HG02678 (cell line): Measurements from ENCODE around the gene GPR146.
"Not testable (repeated sequence)": the region's sequence is repeated elsewhere in the genome, so short reads cannot be mapped to it uniquely, and the experiment has no call there.

ENCODE experiments used
- ATAC-seq: cut with Tn5 transposase; IDR thresholded peaks from one replicate; pipeline ENCODE4 v1.9.1; 2021; ENCODE audit warnings: mild to moderate bottlenecking, moderate library complexity; ENCODE audit not compliant: unreplicated experiment

Gene GPR146, protein sequence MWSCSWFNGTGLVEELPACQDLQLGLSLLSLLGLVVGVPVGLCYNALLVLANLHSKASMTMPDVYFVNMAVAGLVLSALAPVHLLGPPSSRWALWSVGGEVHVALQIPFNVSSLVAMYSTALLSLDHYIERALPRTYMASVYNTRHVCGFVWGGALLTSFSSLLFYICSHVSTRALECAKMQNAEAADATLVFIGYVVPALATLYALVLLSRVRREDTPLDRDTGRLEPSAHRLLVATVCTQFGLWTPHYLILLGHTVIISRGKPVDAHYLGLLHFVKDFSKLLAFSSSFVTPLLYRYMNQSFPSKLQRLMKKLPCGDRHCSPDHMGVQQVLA

DNA sequence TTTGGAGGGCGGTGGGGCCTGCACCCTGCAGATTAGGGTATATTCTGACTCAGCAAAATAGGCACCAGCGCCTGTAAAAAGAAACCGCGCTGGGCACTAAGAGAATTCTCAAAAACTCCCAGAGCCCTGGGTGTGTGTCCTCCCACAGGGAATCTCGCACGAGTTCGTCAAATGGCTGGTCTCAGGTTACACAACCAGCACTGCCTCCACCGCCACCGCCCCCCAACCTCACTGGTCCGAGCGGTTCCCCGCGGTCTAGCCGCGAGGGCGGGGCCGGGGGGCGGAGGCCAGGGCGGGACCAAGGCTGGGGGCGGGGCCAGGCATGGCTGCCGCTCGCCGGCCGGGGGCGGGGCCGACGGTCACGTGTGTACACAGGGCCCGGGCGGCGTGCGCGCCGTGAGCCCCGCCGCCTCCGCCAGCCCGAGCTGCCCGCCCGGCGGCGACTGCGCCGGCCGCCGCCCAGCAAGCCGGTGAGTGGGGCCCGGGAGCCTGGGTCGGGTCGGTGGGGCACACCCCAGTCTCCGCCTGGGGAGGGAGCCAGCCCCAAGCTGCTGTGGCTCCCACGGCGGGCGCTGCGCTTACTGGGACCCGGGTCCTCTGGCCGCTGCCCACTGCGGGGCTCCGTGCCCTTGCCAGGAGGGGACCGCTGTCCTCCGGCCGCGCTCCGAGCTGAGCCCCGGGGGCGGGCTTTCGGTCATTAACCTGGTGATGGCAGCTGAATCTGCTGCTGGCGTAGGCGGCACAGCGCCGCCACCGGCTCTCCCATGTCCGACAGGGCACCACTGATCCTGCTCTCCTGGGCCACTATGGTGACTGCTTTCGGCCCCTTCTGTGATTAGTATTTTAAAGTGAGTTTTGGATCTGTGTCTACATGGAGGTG lies at the start of gene GPR146:
Gene GPR146, plus strand, starts transcription at position 358 of the 880 bp plus-strand sequence. CDS start 12,970 bp downstream, outside the sequence.
- peak; percentile 80 for ATAC-seq

DNA sequence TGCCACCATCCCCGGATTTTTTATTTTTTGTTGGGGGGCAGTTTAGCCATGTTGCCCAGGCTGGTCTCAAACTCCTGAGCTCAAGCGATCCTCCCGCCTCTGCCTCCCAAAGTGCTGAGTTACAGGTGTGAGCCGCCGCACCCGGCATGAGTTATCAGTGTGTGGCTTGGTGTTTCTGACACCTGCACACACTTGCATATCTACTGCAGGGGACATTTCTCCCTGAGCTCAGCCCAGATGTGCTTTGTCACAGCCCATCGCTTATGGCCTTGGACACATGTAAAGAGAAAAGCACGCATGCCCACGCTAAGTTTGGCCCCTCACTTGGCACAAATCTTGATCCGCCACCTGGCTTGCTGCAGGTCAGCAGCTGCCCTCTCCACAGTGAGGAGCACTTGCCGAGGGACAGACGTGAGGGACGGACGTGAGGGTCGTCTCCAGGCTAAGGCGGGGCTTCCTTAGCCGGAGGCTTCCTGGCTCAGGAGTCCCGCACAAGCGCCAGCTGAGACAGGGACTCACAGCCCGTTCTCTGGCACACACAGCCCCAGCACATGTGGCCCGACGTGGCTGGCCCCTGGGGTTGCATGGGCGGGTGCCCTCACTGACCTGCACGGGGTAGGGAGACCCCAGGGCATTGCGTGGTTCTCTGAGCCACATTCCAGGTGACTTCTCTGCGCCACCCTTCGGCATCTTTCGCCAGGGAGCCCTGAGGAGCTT lies 49.6 kb upstream of the GPR146 start:
- ATAC-seq = no peak

DNA sequence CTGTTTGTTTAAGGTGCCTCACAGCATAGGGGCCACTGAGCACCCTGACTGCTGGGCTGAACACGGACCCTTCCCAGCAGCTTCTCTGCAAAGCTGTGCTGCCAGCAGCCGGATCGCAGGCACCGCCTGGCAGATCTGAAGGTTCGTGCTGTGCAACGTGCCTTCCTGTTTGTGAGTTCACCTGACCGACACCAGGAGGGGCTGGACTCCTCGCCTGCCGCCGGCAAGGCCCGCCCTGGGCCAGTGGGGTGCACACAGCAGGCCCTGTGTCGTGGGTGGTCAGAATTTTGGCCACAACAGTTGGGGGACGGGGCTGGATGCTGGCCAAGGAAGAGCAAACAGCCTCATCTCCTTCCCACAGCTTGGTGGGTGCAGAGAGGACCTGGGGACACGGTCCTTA lies 48.8 kb upstream of the GPR146 start:
- ATAC-seq = no peak

DNA sequence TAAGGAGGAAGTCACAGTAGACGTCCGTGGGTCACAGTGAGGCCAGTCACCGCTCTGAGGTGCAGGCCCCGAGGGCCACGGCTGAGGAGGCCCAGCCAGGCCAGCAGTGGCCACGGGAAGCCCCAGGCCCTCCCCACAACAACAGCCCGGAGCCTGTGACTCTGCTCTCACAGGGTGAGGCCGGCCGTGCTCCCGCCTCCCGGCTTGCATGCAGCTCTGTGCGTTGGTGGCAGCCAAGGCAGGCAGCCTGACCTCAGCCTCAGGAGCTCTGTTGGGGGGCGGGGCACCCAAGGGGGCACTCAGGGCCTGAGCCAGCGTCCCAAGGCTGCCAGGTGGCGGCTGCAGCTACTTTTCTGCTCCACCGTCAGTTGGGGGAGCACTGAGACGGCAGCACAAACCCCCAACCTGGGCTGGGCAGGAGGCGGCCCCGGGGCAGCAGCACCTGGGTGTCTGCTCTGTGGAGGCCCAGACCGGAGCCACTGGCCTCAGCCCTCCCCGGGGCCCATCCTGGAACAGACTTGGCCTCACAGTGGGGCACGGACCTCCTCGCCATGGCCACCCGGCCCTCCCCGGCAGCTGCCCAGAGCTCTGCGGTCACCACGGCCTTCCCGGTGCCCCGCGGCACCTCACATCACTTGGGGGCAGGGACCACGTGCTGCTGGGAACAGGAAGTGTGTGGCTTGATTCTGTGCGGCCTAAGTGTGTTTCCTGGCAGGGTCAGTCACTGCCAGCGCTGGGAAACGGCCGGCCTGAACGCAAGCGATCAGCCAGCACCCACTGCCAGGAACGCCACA lies 48.1 kb upstream of the GPR146 start:
- no peak for ATAC-seq

DNA sequence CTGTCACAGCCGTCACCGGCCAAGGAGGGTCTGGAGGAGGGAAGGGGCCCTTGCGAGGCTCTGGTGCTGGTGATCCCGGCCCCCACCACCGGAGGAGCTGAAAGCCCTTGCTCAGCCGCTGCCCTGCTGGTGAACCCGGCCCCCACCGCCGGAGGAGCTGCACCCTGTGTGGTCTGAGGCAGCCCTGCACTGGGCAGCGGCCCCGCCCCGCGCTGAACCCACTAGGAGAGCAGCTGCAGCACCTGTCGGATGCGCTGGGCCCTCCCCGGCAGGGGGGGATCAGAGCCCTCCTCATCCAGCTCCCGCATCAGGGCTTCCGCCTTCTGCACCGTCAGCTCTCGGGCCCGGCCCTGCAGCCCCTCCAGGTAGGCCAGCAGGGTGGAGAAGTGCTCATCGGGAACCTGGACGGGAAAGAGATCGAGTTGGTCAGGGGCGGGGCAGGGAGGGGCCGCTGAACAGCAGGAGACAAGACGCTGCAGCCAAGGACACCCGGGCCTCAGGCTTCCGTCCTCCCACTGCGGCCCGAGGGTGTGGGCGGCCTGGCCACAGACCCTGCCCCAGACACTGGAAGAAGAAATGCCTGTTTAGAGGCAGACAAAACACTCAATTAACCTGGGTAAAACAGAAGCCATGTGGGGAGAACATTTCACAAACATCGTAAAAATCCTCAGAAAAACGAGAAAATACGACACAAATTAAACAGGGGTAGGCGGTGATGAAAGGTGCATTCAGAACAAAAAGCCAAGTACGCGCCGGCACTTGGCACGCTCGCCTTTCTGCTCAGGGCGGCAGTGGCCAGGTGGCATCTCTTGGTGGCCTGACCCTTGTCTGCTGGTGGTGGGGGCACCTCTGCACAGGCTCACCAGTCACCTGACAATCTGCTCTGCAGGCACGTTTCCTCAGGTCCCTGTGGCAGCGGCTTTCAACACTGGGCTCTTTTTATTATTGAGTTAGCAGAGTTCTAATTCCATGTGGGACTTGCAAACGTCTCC lies 46.6 kb upstream of the GPR146 start:
- ATAC-seq = no peak

DNA sequence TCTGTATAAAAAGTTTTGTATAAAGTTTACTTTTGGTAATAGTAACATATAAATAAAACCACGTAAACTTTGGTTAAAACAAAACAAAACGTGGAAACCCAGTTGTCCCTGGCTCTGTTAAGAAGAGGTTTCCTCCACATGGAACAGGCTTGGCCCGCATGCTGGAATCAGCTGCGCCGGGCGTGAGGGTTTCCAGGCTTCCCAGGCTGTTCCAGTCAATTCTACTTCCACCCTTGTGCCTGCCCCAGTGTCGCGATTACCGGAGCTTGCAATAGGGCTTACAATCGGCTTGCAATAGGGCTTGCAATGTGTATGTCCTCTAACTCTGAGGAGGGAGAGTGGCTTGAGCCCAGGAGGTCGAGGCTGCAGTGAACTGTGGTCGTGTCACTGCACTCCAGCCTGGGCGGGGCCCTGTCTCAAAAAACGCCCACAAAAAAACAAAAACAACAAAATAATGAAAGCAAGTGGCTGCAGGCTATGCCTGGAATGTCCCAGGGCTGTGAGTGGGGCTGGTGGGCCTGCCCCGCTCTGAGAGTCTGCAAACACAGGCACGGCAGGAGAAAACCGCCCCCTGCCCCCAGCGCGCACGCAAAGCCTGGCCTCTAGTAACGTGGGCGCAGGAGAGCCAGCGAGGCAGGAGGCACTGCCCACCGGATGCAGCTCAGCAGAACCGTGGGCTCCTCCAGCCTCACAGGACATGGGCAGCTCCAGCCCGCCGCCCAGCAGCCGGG lies 45.0 kb upstream of the GPR146 start:
- ATAC-seq = no peak

DNA sequence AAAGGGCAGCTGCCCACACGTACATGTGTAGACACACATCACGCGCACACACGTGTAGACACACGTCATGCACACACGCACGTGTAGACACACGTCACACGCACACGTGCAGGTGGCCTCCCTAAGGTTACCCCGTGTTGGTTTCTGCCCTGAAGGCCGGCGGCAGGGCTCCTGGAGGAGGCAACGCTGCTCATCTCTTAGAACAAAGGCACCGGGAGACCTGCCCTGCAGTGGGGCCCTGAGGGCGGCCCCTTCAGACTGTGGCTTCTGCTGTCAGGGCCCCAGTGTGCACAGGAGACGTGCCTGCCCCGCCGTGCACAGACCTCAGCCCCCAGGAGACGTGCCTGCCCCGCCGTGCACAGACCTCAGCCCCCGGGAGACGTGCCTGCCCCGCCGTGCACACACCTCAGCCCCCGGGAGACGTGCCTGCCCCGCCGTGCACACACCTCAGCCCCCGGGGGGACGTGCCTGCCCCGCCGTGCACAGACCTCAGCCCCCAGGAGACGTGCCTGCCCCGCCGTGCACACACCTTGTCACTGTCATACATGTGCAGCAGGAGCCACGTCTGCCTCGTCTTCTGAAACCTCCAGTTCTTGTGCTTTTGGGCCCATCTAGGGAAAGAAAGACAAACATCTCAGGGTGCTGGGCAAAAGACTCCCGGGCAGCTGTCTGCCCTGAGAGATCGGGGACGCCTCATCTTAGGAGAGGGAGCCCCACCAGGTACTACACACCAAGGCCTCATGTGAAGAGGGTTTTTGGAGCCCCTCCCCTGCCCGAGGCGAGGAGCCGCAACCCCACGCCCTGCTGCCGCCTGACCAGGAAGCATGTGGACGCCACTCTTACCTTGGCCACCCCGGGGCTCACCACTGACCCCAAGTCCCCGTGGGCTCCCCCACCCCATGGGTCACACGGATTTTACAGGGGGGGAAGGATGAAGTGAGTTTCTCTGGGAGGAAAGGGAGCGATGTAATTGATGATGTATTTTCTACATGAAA lies 44.1 kb upstream of the GPR146 start:
- no peak for ATAC-seq

DNA sequence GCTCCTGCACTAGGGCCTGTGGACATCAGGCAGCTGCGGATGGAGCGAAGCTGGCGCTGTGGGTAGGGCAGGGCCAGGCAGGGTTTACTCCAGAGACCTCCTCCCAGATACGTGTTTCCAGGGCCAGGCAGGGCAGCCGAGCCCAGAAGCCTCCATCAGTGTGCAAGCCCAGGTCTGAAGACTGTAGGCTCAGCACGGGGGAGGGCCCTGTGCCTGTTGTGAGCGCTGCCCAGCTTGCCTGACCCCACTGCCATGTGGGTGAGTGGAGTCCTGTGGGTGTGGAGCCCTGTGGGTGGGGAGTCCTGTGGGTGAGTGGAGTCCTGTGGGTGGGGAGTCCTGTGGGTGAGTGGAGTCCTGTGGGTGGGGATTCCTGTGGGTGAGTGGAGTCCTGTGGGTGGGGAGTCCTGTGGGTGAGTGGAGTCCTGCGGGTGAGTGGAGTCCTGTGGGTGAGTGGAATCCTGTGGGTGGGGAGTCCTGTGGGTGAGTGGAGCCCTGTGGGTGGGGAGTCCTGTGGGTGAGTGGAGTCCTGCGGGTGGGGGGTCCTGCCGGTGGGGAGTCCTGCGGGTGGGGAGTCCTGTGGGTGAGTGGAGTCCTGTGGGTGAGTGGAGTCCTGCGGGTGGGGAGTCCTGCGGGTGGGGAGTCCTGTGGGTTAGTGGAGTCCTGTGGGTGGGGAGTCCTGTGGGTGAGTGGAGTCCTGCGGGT lies 43.1 kb upstream of the GPR146 start:
- not testable (repeated sequence) for ATAC-seq

DNA sequence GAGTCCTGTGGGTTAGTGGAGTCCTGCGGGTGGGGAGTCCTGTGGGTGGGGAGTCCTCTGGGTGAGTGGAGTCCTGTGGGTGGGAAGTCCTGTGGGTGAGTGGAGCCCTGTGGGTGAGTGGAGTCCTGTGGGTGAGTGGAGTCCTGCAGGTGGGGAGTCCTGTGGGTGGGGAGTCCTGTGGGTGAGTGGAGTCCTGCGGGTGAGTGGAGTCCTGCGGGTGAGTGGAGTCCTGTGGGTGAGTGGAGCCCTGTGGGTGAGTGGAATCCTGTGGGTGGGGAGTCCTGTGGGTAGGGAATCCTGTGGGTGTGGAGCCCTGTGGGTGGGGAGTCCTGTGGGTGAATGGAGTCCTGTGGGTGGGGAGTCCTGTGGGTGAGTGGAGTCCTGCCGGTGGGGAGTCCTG lies 42.3 kb upstream of the GPR146 start:
- not testable (repeated sequence) for ATAC-seq

DNA sequence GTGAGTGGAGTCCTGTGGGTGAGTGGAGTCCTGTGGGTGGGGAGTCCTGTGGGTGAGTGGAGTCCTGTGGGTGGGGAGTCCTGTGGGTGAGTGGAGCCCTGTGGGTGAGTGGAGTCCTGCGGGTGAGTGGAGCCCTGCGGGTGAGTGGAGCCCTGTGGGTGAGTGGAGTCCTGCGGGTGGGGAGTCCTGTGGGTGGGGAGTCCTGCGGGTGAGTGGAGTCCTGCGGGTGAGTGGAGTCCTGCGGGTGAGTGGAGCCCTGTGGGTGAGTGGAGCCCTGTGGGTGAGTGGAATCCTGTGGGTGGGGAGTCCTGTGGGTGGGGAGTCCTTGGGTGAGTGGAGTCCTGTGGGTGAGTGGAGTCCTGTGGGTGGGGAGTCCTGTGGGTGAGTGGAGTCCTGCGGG lies 41.9 kb upstream of the GPR146 start:
- ATAC-seq = not testable (repeated sequence)

DNA sequence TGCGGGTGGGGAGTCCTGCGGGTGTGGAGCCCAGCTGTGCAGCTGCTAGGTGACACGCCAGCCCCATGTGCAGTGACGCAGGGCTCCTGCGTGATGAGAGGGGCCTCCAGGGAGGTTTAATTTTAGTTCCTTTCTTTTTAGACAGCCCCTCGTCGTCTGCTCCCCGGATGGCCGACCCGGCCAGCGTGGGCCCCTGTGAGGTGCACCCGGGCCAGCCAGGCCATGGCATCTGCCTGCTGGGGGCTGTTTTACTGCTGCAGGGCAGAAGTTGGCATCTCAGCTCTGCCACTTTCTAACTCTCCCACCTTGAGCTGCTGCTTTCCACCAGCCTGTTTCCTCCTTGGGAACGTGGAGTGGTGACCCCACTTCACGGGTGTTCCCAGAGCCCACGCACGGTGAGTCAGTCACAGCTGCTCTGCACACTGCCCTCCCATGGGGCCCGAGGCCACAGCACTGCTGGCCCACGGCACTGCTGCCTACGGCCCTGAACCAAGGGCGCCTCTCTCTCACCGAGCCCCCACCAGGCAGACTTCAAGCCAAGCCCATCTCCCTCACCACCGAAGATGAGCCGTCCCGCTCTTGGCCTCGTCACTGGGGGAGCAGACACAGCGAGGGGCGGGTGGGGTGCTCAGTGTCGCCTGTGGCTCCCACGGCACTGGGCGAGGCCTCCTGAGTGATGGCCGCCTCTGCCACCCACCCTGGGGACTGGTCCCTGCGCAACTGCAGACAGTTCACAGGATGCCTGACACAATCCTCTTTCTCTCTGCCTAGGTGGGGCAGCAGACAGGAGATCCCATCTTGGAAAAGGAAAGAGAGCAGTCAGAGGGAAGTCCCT lies 40.1 kb upstream of the GPR146 start:
- no peak for ATAC-seq

DNA sequence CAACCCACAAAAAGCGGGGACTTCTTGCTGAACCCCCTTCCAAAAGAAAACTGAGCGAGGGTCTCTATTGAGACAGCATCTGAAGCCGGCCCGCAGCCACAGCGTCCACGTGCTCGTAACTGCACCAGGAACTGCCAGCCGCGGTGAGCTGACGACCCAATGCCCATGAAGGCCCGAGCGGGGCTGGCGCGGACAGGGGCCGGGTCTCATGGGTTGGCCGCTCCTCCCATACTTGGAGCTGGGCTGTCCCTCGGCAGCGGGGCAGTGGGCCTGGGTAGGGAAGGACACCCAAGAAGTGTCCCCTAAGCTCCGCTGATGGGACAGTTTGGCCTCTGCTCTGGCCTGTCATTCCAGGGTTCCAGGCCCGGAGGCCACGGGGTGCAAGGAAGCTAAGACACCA lies 39.0 kb upstream of the GPR146 start:
- ATAC-seq = no peak

DNA sequence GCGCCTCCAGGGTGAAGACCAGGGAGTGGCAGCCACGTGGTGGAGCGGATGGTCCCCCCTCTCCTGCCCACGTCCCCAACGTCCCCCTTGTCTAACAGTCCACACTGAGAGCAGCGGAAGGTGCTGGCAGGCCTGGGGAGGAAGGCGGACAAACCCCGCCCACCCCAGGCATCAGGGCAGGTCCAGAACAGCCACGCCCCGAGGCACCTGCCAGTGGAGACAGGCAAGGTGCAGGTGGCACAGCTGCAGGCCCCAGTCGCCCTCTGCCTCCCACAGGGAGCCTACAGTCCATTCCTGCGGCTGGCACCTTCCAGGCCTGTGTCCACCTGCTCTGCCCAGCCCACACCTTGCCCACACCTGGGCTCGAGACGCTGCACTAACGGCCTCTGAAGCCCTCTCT lies 36.4 kb upstream of the GPR146 start:
- ATAC-seq = no peak

DNA sequence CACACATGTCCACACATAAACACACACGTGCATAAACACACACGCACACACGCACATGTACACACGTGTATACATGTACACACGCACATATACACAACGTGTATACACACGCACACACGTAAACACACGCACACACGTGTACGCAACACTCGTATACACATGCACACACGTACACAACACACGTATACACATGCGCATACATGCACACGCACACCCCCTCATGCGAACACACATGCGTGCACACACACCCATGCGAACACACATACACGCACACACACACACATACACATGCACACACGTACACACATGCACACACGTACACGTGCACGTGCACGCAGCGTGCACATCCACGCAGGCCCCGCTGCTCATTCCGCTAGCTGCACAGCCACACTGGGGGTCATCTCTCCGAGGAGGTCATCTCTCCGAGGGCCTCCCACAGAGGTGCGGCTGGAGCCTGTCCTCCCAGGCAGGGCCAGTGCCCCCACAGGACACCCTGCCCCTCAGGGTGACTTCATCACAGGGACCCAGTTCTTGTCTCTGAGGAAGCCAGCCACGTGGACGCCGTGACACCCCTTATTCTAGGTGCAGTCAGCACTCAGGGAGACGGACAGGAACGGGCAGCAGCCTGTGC lies 35.5 kb upstream of the GPR146 start:
- ATAC-seq = no peak

DNA sequence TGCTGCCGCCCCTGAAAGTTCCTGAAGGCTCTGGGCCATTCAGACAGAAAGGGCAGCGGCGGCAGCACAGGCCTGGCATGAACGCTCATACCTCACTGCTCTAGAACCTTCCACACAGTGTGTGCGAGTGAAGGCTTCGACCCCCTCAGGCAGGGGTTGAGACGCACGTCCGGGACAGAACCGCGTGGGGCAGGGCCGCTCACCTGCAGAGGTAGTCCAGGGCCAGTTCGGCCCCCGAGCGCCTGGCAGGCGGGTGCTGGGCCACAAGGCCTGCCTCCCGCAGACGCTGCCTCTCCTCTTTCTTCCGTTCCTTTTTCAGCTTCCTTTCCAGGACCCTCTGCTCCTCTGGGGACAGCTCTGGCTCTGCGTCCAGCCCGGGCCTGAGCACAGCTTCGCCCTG lies 34.6 kb upstream of the GPR146 start:
- no peak for ATAC-seq

DNA sequence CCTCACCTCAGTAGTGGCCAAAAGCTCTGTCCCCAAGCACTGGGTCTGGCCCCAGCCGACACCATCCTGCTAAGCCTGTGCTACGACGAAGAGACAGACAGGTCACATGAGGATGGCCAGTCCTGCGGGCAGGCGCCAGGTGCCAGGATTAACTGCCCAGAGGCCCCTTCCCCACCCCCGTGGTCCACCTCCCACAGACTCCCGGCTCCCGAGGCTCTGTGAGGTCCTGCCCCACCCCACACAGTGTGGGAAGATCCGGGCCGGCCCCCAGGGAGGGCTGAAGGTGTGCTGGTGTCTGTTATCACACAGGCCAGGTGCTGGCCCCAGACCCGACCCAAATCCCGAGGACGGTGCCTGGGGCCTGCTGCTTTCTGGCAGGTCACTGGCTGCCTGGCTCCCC lies 34.1 kb upstream of the GPR146 start:
- ATAC-seq = no peak
